CD4-positive, alpha-beta memory T cell (primary cell): ENCODE measurements around the gene MGAT3. TPM values are rescaled to one million over a fixed set of nuclear protein-coding genes. Genes with fewer than 3 reads are reported as not detected.
"Not testable (repeated sequence)": the region's sequence is repeated elsewhere in the genome, so short reads cannot be mapped to it uniquely, and the experiment has no call there.

Experiments used
- CTCF ChIA-PET: fragments of 350-600 bp; sonication (Branson Sonifier 250); formaldehyde crosslinking; loops from one replicate; lab custom pipeline; 2021; ENCODE audit warnings: inconsistent platforms; ENCODE audit not compliant: partially characterized antibody; lab: Charles Lee
- POLR2A ChIA-PET: fragments of 350-600 bp; sonication (Branson Sonifier 250); formaldehyde crosslinking; loops from one replicate; lab custom pipeline; 2021; ENCODE audit not compliant: partially characterized antibody; lab: Charles Lee
- DNase-seq, 5 donors: peaks; one replicate each; pipeline versions ENCODE4 v3.0.0 to v3.0.0-alpha.2; 2020 to 2022; ENCODE audit warnings: mixed read lengths in 1 of 5
- H3K27ac ChIP-seq: one replicate; pipeline ENCODE4 v1.7.0; 2013; ENCODE audit warnings: low read depth, low read length
- H3K27me3 ChIP-seq: 2 replicates; pipeline ENCODE4 v1.7.0; 2013; ENCODE audit warnings: mild to moderate bottlenecking, low read length, moderate library complexity; ENCODE audit not compliant: insufficient read depth
- H3K36me3 ChIP-seq: 2 replicates; pipeline ENCODE4 v1.7.0; 2013; ENCODE audit warnings: mild to moderate bottlenecking, low read length, moderate library complexity; ENCODE audit not compliant: insufficient read depth
- H3K4me1 ChIP-seq: 2 replicates; pipeline ENCODE4 v1.7.0; 2013; ENCODE audit warnings: mild to moderate bottlenecking, low read length, moderate library complexity; ENCODE audit not compliant: insufficient read depth
- H3K4me3 ChIP-seq, 2 donors: one replicate each; pipeline ENCODE4 v1.7.0; 2013; ENCODE audit warnings: low read length in 2 of 2, mild to moderate bottlenecking in 1 of 2
- H3K9me3 ChIP-seq, 2 donors: one replicate each; pipeline ENCODE4 v1.7.0; 2013; ENCODE audit warnings: low read length in 2 of 2, control low read depth in 1 of 2; ENCODE audit not compliant: control insufficient read depth in 1 of 2
- H3K27ac Mint-ChIP-seq, 7 donors: one replicate each; pipeline ENCODE4 v1.8.0; 2020 to 2021; ENCODE audit warnings: mixed read lengths in 7 of 7, mild to moderate bottlenecking in 6 of 7, inconsistent platforms in 3 of 7, moderate library complexity in 3 of 7
- H3K27me3 Mint-ChIP-seq, 2 donors: one replicate each; pipeline ENCODE4 v1.8.0; 2020 to 2021; ENCODE audit warnings: mixed read lengths in 2 of 2
- H3K36me3 Mint-ChIP-seq, 2 donors: one replicate each; pipeline ENCODE4 v1.8.0; 2020 to 2021; ENCODE audit warnings: mixed read lengths in 2 of 2, inconsistent platforms in 1 of 2, mild to moderate bottlenecking in 1 of 2
- H3K4me1 Mint-ChIP-seq, 4 donors: one replicate each; pipeline ENCODE4 v1.8.0; 2020 to 2021; ENCODE audit warnings: mixed read lengths in 4 of 4, mild to moderate bottlenecking in 1 of 4
- H3K4me3 Mint-ChIP-seq, 8 donors: one replicate each; pipeline ENCODE4 v1.8.0; 2020 to 2021; ENCODE audit warnings: mixed read lengths in 8 of 8, mild to moderate bottlenecking in 7 of 8, moderate library complexity in 6 of 8, inconsistent platforms in 3 of 8
- H3K9me3 Mint-ChIP-seq, 8 donors: one replicate each; pipeline ENCODE4 v1.8.0; 2020 to 2021; ENCODE audit warnings: mixed read lengths in 8 of 8, mild to moderate bottlenecking in 5 of 8, inconsistent platforms in 3 of 8, moderate library complexity in 1 of 8
- intact Hi-C: fragments of 100-400 bp; cut with micrococcal nuclease; formaldehyde crosslinking; loops from one replicate; pipeline ENCODE4 v1.15.1; 2023
- polyA plus RNA-seq, 2 donors: library from polyadenylated mRNA; unstranded; fragments of 300-500 nt; fragmentation: Illumina TruSeq; gene quantifications; one replicate each; pipeline ENCODE4 v1.2.3, GENCODE V29; 2021
- total RNA-seq, 2 experiments: library from RNA; stranded (reverse); gene quantifications; one replicate each; pipeline ENCODE4 v1.2.3, GENCODE V29; 2021

MGAT3 gene
- total RNA-seq (under 1 TPM; 0.19 to 0.73 TPM), polyA plus RNA-seq (not detected)

- no peak within 1 kb of the TSS for H3K27ac ChIP-seq
- H3K27me3 ChIP-seq: peaks cover 8% of the 10 kb centered on the region
- ChIA-PET POLR2A (no interaction called here), CTCF (no interaction called here)
- Mint-ChIP-seq H3K36me3 (no peaks in the 10 kb centered on the region), H3K4me3 (peak within 1 kb of the TSS; percentile 61 to 77 (median 73)), H3K27ac (peak within 1 kb of the TSS in 3 of 7 donors; percentile 32 to 84 (median 38)), H3K27me3 (peaks cover 24 to 37% of the 10 kb centered on the region in 2 donors), H3K4me1 (peaks cover 3 to 30% (median 16%) of the 10 kb centered on the region in 4 donors), H3K9me3 (peaks cover 0 to 3% (median under 1%) of the 10 kb centered on the region in 8 donors)
- DNase-seq: no peak
- H3K4me3 ChIP-seq: no peak within 1 kb of the TSS
- H3K36me3 ChIP-seq: no peaks in the 10 kb centered on the region
- intact Hi-C loops: no loop called here
- peaks cover 7% of the 10 kb centered on the region for H3K4me1 ChIP-seq
- H3K9me3 ChIP-seq: no peaks in the 10 kb centered on the region
Observed at GRCh38 chr22:39456522-39457197, at the start of gene MGAT3. Gene MGAT3, plus strand, starts transcription at chr22:39457012. Its CDS starts 30,336 bp downstream, at chr22:39487348.

DNA sequence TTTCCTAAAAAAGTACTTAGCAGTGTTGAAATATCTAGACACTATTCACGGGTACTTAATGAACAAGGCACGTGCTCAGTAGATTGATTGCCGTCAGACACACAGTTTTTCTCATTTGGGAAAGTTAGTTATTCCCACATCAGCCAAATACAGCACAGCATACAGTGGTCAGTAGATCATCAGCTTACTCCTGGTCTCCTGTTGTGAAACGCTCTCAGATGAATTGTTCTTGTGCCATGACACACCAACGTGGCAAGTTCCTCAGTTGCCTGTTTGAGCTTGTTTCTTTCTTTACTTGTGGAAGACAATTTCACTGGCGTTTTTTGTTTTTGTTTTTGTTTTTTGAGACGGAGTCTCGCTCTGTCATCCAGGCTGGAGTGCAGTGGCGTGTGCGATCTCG is 48.6 kb upstream of the MGAT3 start:
- Mint-ChIP-seq H3K27me3 (no peaks in the 10 kb centered on the region), H3K27ac (peak overlapping the region in 1 of 7 donors; percentile 31), H3K36me3 (peaks cover 18 to 20% of the 10 kb centered on the region in 2 donors), H3K4me3 (no peak overlapping the region), H3K4me1 (peaks cover 35 to 57% (median 42%) of the 10 kb centered on the region in 4 donors), H3K9me3 (no peaks in the 10 kb centered on the region)
- ChIA-PET POLR2A (no interaction called here), CTCF (interaction anchor here (1.2 kb wide), 1 partner anchor 9 kb away, joined by 5 read pairs; the partner anchor contains the start of gene TAB1)
- H3K9me3 ChIP-seq: no peaks in the 10 kb centered on the region
- no peak overlapping the region for H3K4me3 ChIP-seq
- intact Hi-C loops: no loop called here
- H3K36me3 ChIP-seq: no peaks in the 10 kb centered on the region
- no peak for DNase-seq
- H3K27me3 ChIP-seq: no peaks in the 10 kb centered on the region
- H3K27ac ChIP-seq: no peak overlapping the region
- peaks cover 19% of the 10 kb centered on the region for H3K4me1 ChIP-seq

DNA sequence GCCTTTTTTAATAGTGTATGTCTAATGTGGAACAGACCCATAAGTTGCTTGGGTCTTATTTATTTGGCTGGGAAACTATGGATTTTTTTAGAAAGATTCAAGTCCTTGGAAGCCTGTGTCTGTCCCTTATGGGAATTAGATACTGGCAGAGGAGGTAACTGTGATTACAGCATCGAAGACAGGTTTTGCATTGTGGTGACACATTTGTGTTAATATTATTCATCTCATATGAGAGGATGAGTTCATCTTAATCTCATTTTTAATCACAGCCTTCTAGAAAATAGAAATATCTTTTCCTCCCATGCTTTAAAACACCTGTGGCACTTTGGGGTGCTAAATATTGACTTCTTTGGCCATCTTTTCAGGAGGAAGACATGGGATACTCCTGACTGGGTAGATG is 48.0 kb upstream of the MGAT3 start:
- H3K27ac ChIP-seq: no peak overlapping the region
- peaks cover 25% of the 10 kb centered on the region for H3K4me1 ChIP-seq
- intact Hi-C loops: no loop called here
- Mint-ChIP-seq H3K9me3 (no peaks in the 10 kb centered on the region), H3K27me3 (no peaks in the 10 kb centered on the region), H3K36me3 (peaks cover 16 to 18% of the 10 kb centered on the region in 2 donors), H3K4me3 (no peak overlapping the region), H3K4me1 (peaks cover 35 to 59% (median 41%) of the 10 kb centered on the region in 4 donors), H3K27ac (peak overlapping the region in 1 of 7 donors; percentile 66)
- H3K4me3 ChIP-seq: no peak overlapping the region
- no peaks in the 10 kb centered on the region for H3K9me3 ChIP-seq
- ChIA-PET POLR2A (no interaction called here), CTCF (interaction anchor here (1.2 kb wide), 1 partner anchor 9 kb away, joined by 5 read pairs; the partner anchor contains the start of gene TAB1)
- H3K36me3 ChIP-seq: no peaks in the 10 kb centered on the region
- DNase-seq: no peak
- no peaks in the 10 kb centered on the region for H3K27me3 ChIP-seq

DNA sequence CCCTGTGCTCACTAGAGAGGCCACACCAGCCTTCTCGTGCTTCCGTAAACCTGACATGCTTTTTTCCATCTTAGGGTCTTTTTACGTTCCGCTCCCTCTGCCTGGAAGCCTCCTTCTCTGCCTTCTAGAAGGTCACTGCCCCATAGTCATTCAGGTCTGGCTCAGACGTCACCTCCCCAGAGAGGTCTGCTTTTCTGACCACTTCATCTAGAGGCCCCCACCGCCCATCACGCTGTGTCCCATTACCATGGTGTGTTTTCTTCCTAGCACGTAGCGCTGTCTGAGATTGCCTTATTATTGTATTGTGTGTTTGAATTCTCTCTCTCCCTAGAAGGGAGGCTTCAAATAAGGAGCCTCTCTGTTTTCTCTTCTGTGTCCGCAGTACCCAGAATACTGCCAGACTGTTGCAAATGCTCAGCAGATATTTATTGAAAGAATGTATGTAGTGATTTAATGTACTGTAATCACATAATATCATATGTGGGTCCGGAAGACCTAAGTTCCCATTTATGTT is 47.2 kb upstream of the MGAT3 start:
- ChIA-PET CTCF (no interaction called here), POLR2A (no interaction called here)
- Histone ChIP-seq H3K36me3 (no peaks in the 10 kb centered on the region), H3K27me3 (no peaks in the 10 kb centered on the region), H3K4me3 (no peak overlapping the region), H3K27ac (no peak overlapping the region), H3K9me3 (no peaks in the 10 kb centered on the region), H3K4me1 (peaks cover 32% of the 10 kb centered on the region)
- H3K27me3 Mint-ChIP-seq: no peaks in the 10 kb centered on the region
- no peak for DNase-seq
- H3K4me3 Mint-ChIP-seq: no peak overlapping the region
- no peaks in the 10 kb centered on the region for H3K9me3 Mint-ChIP-seq
- intact Hi-C loops: no loop called here
- peaks cover 10 to 14% of the 10 kb centered on the region in 2 donors for H3K36me3 Mint-ChIP-seq
- H3K27ac Mint-ChIP-seq: peak overlapping the region in 1 of 7 donors; percentile 26
- peaks cover 37 to 59% (median 42%) of the 10 kb centered on the region in 4 donors for H3K4me1 Mint-ChIP-seq

- peaks cover 32% of the 10 kb centered on the region for H3K4me1 ChIP-seq
- no peak for DNase-seq
- no peak overlapping the region for H3K4me3 ChIP-seq
- CTCF ChIA-PET: interaction anchor here (1.4 to 2.0 kb wide), 2 partner anchors 11 to 239 kb away, joined by 3 to 9 read pairs; partner anchors contain the start of gene TAB1
- Mint-ChIP-seq H3K27ac (no peak overlapping the region), H3K27me3 (no peaks in the 10 kb centered on the region), H3K36me3 (peaks cover 5 to 12% of the 10 kb centered on the region in 2 donors), H3K9me3 (no peaks in the 10 kb centered on the region), H3K4me3 (no peak overlapping the region), H3K4me1 (peaks cover 33 to 59% (median 42%) of the 10 kb centered on the region in 4 donors)
- POLR2A ChIA-PET: interaction anchor here (0.9 to 1.5 kb wide), 2 partner anchors 10 to 119 kb away, joined by 3 read pairs; partner anchors contain the start of gene TAB1
- H3K36me3 ChIP-seq: peaks cover under 1% of the 10 kb centered on the region
- intact Hi-C loops: no loop called here
- H3K27me3 ChIP-seq: no peaks in the 10 kb centered on the region
- H3K9me3 ChIP-seq: no peaks in the 10 kb centered on the region
- H3K27ac ChIP-seq: no peak overlapping the region
Observed at GRCh38 chr22:39410264-39410663, 46.5 kb upstream of the MGAT3 start.

- not testable (repeated sequence) for DNase-seq, H3K27me3 ChIP-seq, H3K9me3 ChIP-seq, H3K36me3 Mint-ChIP-seq, H3K9me3 Mint-ChIP-seq, H3K27me3 Mint-ChIP-seq
- ChIA-PET POLR2A (interaction anchor here (0.7 to 3.7 kb wide), 12 partner anchors 9 to 632 kb away, joined by 3 to 36 read pairs (median 4); partner anchors contain the start of genes ATF4, RPL3 and TAB1), CTCF (interaction anchor here (0.6 to 2.0 kb wide), 9 partner anchors 11 to 241 kb away, joined by 3 to 16 read pairs (median 4); partner anchors contain the start of genes RPL3 and TAB1)
- Histone ChIP-seq H3K4me1 (peaks cover 32% of the 10 kb centered on the region), H3K4me3 (peak overlapping the region in 1 of 2 donors; percentile 30), H3K36me3 (peaks cover 17% of the 10 kb centered on the region), H3K27ac (peak overlapping the region; percentile 23)
- peak overlapping the region in 7 of 8 donors; percentile 37 to 86 (median 78) for H3K4me3 Mint-ChIP-seq
- peak overlapping the region; percentile 72 to 92 (median 83) for H3K27ac Mint-ChIP-seq
- peaks cover 32 to 59% (median 40%) of the 10 kb centered on the region in 4 donors for H3K4me1 Mint-ChIP-seq
- intact Hi-C loops: loop anchor here (1.0 kb wide), 2 partner anchors 13 to 109 kb away; partner anchors contain the start of gene TAB1
Observed at GRCh38 chr22:39411828-39412365, 44.9 kb upstream of the MGAT3 start.
